Activated T-cell treated with anti-CD3 and anti-CD28 coated beads for 48 hours (primary cell): ENCODE data around the gene PIWIL4.
"Not testable (repeated sequence)": the region's sequence is repeated elsewhere in the genome, so short reads cannot be mapped to it uniquely, and the experiment has no call there.

Source experiments
- DNase-seq: peaks from one replicate; pipeline ENCODE4 v3.0.0-alpha.2; 2020; ENCODE audit warnings: low read depth

Gene PIWIL4

DNA sequence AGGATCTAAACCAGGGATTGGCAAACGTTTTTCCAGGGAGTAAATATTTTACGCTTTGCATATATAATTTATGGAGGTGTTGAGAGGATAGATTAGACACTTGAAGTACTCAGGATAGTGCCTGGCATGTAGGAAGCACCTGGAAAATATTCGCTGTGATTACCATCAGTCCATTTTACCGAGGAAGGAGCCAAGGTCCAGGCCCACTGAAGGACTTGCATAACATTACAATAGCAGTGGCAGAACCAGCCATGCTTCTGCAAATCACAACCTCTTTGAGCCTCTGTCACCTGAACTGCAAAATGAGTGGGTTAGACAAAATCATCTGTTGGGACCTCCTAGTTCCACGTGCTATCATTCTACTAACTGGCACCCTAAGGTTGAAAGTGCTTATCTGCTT, 18.0 kb upstream of the PIWIL4 start:
- DNase-seq = no peak

GRCh38 chr11:94550513-94550912, 16.7 kb upstream of the PIWIL4 start:
- no peak for DNase-seq

- no peak for DNase-seq
These were observed 13.2 kb upstream of the PIWIL4 start for GRCh38 chr11:94553938-94554337.

GRCh38 chr11:94555752-94556329, 11.3 kb upstream of the PIWIL4 start:
- not testable (repeated sequence) for DNase-seq

DNA sequence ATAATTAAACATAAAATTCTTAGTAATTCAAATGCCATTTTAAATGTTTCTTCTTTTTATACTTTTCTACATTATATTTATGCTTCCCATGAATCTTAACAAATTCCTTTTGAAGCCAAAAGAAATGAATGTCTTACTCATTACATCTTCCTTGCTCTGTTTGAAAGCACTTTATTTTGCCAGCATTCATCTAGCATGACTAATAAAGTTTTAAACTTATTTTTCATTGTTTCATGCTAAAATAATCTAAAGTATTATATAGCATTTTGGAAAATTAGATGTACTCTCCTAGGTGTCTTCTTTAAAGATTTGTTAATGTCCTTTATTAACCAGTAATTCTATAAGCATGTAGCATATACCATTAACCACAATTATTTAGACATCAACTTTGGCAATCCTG, 9.7 kb upstream of the PIWIL4 start:
- no peak for DNase-seq

DNA sequence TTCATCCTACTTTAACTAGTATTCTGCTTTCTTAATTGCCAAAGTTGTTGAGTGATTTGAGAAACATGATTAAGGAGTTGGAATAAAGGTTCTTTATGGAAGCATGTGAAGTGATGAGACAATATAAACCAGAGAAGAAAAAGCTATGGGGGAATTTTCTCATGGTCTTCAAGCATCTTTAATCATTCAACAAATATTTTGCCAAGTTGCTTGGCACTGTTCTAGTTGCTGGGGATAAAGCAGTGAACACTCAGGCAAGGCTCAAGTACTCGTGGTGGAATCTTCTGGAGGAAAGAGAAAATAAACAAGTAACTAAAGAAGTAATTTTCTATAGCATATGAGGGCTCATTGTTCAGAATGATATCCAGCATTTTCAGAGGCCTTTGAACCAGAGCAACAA, 9.2 kb upstream of the PIWIL4 start:
- DNase-seq = no peak

- DNase-seq = no peak
These were observed 8.7 kb upstream of the PIWIL4 start for GRCh38 chr11:94558468-94558867.

DNA sequence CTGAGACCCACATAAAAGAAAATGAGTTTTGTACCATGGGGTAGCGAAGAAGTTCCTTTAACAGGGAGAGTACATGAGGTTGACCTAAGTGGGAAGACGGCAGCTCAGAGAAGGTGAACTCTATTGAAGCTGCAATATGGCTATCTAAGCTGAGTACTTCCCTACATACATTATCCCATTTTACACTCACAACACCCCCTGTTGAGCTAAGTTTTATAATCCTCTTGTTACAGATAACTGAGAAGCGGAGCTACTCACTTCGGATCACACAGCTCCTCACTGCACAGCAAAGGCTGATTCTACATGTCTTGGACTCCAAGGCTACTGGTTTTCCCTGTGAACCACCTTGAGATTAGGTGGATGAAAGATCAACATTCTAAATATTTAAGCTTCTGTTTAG, 8.2 kb upstream of the PIWIL4 start:
- DNase-seq = no peak

- DNase-seq = no peak
These were observed 7.8 kb upstream of the PIWIL4 start for GRCh38 chr11:94559361-94559760.

DNA sequence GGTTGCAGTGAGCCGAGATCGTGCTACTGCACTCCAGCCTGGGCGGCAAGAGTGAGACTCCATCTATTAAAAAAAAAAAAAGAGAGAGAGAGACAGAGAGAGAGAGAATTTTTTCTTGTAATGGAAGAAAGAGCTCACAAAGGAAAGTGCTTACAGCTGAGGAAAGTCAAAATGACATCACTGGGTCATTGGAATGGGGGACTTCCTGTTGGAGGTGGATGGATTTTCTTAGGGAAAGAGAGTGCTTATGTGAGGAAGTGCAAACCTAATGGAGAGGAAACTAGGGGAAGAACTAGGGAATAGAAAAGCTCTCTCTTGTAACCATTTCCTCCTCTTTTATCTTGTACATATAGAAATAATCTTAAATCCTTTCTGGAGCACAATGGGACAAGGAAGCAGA, 6.3 kb upstream of the PIWIL4 start:
- DNase-seq = no peak

DNA sequence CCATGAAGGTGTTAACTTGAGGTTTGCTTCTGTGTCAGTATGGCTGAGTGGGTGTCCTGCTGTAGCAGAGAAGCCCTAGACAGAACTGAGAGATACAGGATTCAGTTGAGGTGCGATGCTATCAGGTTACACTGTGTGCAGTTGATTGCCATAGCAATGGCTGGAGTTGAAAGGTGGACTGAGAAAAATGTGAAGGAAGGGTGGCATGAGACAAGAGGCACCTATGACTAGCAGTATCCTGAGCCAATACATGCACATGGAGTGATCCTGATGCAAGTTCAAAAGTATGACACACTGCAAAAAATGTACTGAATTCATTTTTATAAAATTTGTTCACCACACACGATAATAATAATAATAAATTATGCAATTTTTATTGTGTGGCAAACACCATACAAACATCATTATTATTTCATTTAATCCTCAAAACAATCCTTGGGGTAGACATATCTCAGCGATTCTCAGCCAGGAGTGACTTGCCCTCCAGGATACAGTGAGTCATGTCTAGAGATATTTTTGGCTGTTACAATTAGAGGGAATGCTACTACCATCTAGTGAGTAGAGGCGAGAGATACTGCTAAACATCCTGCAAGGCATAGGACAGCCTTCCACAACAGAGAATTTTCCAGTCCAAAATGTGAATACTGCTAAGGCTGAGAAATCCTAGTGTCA, 3.9 kb upstream of the PIWIL4 start:
- DNase-seq = no peak

GRCh38 chr11:94563848-94564467, 3.2 kb upstream of the PIWIL4 start:
- DNase-seq = no peak

- no peak for DNase-seq
These were observed 1.0 kb downstream of the PIWIL4 start for GRCh38 chr11:94568200-94568599.

- DNase-seq = no peak
These were observed 1.5 kb downstream of the PIWIL4 start for GRCh38 chr11:94568717-94569116.

- DNase-seq = not testable (repeated sequence)
These were observed 5.8 kb downstream of the PIWIL4 start for GRCh38 chr11:94572975-94573374.

DNA sequence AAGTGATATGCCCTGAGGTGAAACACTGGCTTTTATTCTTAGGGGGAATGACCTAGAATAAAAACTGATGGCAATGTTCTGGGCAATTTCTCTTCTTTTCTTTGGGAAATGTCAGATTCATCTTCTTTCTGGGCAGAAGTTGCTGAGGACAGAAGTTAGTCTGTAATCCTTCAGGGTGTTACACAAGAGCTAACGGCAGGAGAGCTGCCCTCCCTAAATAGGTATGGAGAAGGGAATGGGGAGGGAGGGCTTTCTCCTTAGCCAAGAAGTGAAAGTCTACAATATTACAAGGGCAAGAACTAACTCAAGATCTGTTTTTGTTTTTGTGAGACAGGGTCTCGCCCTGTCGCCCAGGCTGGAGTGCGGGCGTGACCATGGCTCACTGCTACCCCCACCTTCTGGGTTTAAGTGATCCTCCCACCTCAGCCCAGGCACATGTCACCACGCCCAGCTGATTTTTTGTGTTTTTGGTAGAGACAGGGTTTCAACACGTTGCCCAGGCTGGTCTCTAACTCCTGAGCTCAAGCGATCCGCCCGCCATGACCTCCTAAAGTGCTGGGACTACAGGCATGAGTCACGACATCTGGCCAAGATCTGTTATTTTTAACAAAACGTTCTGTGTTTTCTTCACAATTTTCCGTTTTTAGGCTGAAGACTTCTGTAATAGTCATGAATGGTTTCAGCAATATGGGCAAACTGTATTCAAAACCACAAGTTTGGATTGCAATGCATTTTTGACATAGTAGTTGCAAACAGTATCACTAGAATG, 7.2 kb downstream of the PIWIL4 start:
- DNase-seq = no peak

DNA sequence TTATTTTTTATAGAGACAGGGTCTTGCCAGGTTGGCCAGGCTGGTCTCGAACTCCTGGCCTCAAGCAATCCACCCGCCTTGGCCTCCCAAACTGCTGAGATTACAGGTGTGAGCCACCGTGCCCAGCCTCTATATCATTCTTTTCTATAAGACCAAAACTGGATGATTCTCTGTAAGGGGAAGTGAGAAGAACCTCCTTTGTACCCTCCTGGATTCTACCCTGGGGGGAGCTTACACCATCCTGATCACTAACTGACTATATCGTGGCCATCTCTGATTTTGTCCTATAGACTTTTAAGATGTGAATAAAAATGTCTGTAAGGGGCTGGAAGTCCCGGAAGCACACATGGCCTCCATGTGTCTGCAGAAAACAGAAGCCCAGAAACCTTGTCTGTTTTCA, 9.1 kb downstream of the PIWIL4 start:
- no peak for DNase-seq

DNA sequence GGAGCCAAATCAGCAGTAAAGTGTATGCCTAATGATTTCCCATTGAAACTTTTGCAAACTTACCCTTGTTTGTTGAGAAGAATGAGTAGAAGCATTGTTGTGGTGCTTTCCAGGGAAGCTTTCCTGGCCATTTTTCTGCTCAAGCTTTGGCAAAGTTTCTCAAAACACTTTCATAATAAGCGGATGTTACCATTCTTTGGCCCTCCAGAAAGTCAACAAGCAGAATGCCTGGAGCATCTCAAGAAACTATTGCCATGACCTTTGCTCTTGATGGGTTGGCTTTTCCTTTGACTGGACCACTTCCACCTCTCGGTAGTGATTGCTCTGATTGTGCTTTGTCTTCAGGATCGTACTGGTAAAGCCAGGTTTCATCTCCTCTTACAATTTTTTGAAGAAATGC, 10.7 kb downstream of the PIWIL4 start:
- DNase-seq = no peak

DNA sequence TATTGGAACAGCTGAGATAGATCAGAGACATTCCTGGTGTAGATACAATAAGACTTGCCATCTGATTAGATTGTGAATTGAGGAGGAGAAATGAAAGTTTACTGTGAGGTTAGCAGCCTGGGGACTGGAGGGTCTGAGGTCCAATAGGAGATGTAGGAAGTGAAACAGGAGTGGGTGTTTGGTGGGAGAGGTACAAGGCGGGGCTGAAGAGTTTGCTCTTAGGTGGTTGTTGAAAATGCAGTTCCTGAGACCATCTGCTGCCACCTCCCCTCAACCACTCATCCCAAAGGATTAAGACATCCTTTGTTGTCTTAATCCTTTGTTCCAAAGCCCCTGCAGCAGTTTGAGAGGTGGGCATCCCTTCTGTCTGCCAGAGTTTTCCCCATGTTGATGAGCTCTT, 14.8 kb downstream of the PIWIL4 start:
- DNase-seq = no peak

- no peak for DNase-seq
These were observed 16.2 kb downstream of the PIWIL4 start for GRCh38 chr11:94583213-94583865.

GRCh38 chr11:94583866-94584500, 16.8 kb downstream of the PIWIL4 start:
- DNase-seq = no peak

DNA sequence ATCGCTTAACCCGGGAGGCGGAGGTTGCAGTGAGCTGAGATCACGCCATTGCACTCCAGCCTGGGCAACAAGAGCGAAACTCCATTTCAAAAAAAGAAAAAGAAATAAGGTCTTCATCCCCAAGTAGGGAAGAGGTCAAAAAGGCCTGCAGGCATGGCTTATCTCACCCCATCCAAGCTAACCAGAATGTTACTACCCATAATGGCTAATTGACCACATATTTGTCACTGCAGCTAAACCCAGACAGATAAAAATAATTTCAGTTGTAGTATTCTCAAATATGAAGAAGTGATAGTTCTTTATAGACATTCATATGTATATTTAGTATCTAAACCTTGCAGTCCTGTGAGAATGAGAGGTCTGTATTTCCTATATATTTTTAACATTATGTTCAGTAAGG, 17.8 kb downstream of the PIWIL4 start:
- no peak for DNase-seq
